RWPE2 (cell line): ENCODE data around the gene CDK17.

Experiments
- ATAC-seq: fragments of 200-7000 bp; cut with Tn5 transposase; 3 replicates; pipeline ENCODE4 v1.9.1; 2021; ENCODE audit warnings: low read depth
- DNase-seq: peaks from one replicate; pipeline ENCODE4 v3.0.0-alpha.2; 2020; ENCODE audit warnings: low spot score
- H3K27ac ChIP-seq: fragments of 450-650 bp; 2 replicates; pipeline ENCODE4 v1.5.1; 2017; ENCODE audit warnings: mild to moderate bottlenecking; ENCODE audit not compliant: poor library complexity, severe bottlenecking
- H3K27me3 ChIP-seq: fragments of 250-450 bp; sonication (Bioruptor Pico); 2 replicates; pipeline ENCODE4 v1.5.1; 2021; ENCODE audit warnings: mild to moderate bottlenecking, moderate library complexity; ENCODE audit not compliant: insufficient read depth, poor library complexity, severe bottlenecking
- H3K36me3 ChIP-seq: fragments of 250-450 bp; sonication (Bioruptor Pico); 2 replicates; pipeline ENCODE4 v1.5.1; 2020; ENCODE audit warnings: low read depth, mild to moderate bottlenecking, moderate library complexity
- H3K4me1 ChIP-seq: fragments of 250-450 bp; sonication (Bioruptor Pico); 2 replicates; pipeline ENCODE4 v1.5.1; 2021; ENCODE audit warnings: mild to moderate bottlenecking, moderate library complexity; ENCODE audit not compliant: insufficient read depth, poor library complexity, severe bottlenecking
- H3K4me3 ChIP-seq: fragments of 250-450 bp; sonication (Bioruptor Pico); 2 replicates; pipeline ENCODE4 v1.5.1; 2021; ENCODE audit warnings: mild to moderate bottlenecking, moderate library complexity; ENCODE audit not compliant: severe bottlenecking
- H3K9me3 ChIP-seq: fragments of 250-450 bp; sonication (Bioruptor Pico); 2 replicates; pipeline ENCODE4 v1.5.1; 2021; ENCODE audit warnings: mild to moderate bottlenecking, moderate library complexity; ENCODE audit not compliant: severe bottlenecking
- TF ChIP-seq, protein P1 (sequence below): fragments of 450-650 bp; IDR thresholded peaks from one replicate; pipeline ENCODE4 v1.5.1; 2017; ENCODE audit warnings: mild to moderate bottlenecking, moderate library complexity; ENCODE audit not compliant: poor library complexity, severe bottlenecking

The CDK17 gene

DNA sequence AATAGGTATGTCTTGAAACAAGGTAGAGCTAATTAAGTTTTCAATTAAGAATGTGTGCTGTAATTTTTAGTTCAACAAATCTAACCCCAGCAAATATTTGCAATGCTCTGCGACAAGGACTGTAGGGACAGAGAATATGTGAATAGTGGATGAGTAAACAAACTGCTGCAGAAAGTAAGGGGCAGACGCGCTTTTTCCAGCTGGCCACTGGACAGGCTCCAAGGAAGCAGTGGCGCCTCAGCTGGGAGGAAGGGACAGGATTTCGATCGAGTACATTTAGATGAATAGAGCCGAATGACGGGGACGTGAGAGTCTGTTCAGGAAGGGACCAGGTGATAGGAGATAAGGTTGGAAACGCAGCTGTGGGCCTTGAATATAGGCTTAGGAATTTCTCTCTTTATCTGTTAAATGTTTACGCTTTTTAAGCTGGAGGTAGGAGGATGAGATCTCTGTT is 136.8 kb downstream of the CDK17 start:
- Histone ChIP-seq H3K36me3 (peaks cover 100% of the 10 kb centered on the region), H3K4me1 (no peaks in the 10 kb centered on the region), H3K27ac (no peak overlapping the region), H3K27me3 (no peaks in the 10 kb centered on the region), H3K9me3 (no peaks in the 10 kb centered on the region), H3K4me3 (no peak overlapping the region)
- TF ChIP-seq, protein P1, sequence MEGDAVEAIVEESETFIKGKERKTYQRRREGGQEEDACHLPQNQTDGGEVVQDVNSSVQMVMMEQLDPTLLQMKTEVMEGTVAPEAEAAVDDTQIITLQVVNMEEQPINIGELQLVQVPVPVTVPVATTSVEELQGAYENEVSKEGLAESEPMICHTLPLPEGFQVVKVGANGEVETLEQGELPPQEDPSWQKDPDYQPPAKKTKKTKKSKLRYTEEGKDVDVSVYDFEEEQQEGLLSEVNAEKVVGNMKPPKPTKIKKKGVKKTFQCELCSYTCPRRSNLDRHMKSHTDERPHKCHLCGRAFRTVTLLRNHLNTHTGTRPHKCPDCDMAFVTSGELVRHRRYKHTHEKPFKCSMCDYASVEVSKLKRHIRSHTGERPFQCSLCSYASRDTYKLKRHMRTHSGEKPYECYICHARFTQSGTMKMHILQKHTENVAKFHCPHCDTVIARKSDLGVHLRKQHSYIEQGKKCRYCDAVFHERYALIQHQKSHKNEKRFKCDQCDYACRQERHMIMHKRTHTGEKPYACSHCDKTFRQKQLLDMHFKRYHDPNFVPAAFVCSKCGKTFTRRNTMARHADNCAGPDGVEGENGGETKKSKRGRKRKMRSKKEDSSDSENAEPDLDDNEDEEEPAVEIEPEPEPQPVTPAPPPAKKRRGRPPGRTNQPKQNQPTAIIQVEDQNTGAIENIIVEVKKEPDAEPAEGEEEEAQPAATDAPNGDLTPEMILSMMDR: no peak
- ATAC-seq (no peak), DNase-seq (no peak)

DNA sequence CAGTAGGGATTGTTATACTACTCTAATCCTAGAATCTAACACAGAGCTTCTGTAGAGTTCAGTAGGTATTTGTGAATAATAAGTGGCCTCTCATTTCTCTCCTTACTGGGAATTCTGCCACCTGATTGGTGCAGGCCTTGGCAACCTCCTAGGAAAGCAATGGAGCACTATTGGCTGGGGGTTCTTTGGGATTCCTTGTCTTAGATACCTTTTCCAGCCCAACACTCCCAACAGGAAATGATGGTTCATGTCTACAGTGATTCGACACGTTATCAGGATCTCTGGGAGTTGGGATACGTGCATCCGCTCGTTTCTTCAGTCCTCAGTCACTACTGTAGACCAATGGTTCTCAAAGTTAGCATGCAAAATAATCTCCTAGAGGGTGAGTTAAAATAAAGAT is 138.7 kb downstream of the CDK17 start:
- no peak overlapping the region for H3K4me3 ChIP-seq
- H3K9me3 ChIP-seq: no peaks in the 10 kb centered on the region
- no peak; the same call in 2 of the 3 replicates for ATAC-seq
- peaks cover 100% of the 10 kb centered on the region for H3K36me3 ChIP-seq
- no peak for DNase-seq
- no peaks in the 10 kb centered on the region for H3K4me1 ChIP-seq
- no peaks in the 10 kb centered on the region for H3K27me3 ChIP-seq
- H3K27ac ChIP-seq: peak overlapping the region; percentile 9
- TF ChIP-seq, protein P1: no peak

DNA sequence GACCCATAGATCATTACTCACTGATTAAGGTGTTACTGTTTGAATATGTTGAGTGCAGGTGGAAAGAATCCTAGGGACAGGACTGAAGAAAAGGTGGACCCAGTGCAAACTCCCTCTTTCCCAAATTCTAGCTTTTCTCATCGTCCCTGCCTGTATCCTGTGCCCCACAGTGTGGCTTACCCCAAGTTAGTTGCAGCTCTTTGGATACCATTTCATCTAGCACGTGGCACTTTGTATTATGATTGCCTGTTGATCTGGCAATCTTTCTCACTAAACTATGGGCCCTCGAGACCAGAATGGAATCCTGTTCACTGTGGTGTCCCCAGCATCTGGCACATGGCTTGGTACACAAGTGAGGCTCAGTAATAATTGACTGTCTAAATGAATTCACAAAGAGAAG is 139.6 kb downstream of the CDK17 start:
- Histone ChIP-seq H3K4me1 (no peaks in the 10 kb centered on the region), H3K27me3 (no peaks in the 10 kb centered on the region), H3K9me3 (no peaks in the 10 kb centered on the region), H3K36me3 (peaks cover 97% of the 10 kb centered on the region), H3K27ac (peak overlapping the region; percentile 9), H3K4me3 (no peak overlapping the region)
- TF ChIP-seq, protein P1: no peak
- DNase-seq: no peak
- no peak for ATAC-seq

DNA sequence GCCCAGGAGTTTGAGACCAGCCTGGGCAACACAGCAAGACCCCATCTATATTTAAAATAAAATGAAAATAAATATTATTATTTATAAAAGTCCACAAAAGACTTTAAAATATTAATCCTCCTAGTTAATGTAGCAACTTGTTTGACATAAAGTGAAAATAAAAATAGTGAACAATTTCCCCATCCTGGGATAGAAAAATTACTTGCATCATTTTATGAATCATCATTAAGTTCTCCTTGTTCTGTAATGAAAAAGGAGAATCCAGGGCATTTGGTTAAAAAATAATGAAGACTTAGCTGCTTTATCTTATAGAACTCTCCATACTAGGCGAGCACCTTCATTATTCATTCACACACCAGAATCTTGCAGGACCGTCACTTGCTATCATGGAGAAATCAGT is 140.0 kb downstream of the CDK17 start:
- no peak for DNase-seq
- TF ChIP-seq, protein P1: no peak
- Histone ChIP-seq H3K4me3 (no peak overlapping the region), H3K27ac (no peak overlapping the region), H3K36me3 (peaks cover 95% of the 10 kb centered on the region), H3K9me3 (no peaks in the 10 kb centered on the region), H3K4me1 (no peaks in the 10 kb centered on the region), H3K27me3 (no peaks in the 10 kb centered on the region)
- no peak for ATAC-seq

DNA sequence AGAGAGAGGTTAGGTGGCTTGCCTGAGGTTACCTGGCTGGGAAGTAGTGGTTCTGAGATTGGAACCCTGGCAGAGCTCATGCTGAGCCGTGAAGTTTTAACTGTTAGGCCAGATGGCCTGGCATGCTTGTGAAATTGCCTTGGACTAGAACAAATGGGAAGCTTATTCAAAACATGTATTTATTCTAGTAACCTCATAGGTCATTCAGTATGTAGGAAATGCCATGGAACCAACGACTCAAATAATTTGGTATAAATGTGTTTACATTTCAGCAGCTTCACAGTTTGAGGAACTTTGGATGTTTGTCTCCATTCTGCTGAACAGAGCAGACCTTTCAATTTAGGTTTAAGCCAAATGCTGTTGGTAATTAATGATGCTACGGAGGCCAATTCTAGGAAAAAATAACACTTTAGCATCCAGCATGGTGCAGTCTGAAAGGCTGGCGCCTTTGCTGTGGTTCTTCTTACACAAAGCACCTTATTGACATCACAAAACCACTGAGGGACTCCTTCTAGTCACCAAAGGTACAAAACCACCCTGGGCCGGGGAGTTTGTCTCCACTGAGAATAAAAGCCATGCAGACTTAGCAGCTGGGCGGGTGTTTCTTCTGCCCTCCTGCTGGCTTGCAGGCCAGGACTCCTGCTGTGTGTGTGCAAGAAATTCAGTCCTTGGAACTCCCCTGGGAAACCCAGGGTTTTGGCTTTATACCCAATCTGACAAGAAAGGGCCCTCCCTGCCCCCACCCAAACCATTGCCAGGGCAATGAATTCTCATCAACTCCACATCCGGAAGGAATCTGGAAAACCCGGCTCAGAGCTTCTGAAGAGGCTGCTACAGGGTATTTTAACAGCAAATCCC is 141.9 kb downstream of the CDK17 start:
- Histone ChIP-seq H3K36me3 (peaks cover 93% of the 10 kb centered on the region), H3K27me3 (no peaks in the 10 kb centered on the region), H3K9me3 (no peaks in the 10 kb centered on the region), H3K27ac (no peak overlapping the region), H3K4me1 (no peaks in the 10 kb centered on the region), H3K4me3 (no peak overlapping the region)
- ATAC-seq (no peak), DNase-seq (no peak)
- TF ChIP-seq, protein P1: no peak
